HUES6 (cell line): ENCODE results near the gene RPA1.

Experiments
- H3K27ac ChIP-seq: 2 replicates; pipeline ENCODE4 v1.7.0; 2013; ENCODE audit warnings: low read depth, mild to moderate bottlenecking, low read length, inconsistent platforms
- H3K27me3 ChIP-seq: 2 replicates; pipeline ENCODE4 v1.6.1; 2013; ENCODE audit warnings: low read length; ENCODE audit not compliant: control insufficient read depth, insufficient read depth
- H3K36me3 ChIP-seq: 2 replicates; pipeline ENCODE4 v1.6.1; 2013; ENCODE audit warnings: low read length; ENCODE audit not compliant: control insufficient read depth, insufficient read depth
- H3K4me1 ChIP-seq: 2 replicates; pipeline ENCODE4 v1.6.1; 2013; ENCODE audit warnings: low read length; ENCODE audit not compliant: control insufficient read depth, insufficient read depth
- H3K4me3 ChIP-seq: 2 replicates; pipeline ENCODE4 v1.5.1; 2013; ENCODE audit warnings: low read depth, low read length
- H3K9ac ChIP-seq: one replicate; pipeline ENCODE4 v1.6.1; 2013; ENCODE audit warnings: mild to moderate bottlenecking, low read length
- H3K9me3 ChIP-seq: 2 replicates; pipeline ENCODE4 v1.6.1; 2013; ENCODE audit warnings: low read depth, low read length; ENCODE audit not compliant: control insufficient read depth, insufficient read depth

The RPA1 gene

GRCh38 chr17:1931844-1932579 is 102.2 kb downstream of the RPA1 start:
- H3K36me3 ChIP-seq, result no peaks in the 10 kb centered on the region
- H3K4me3 ChIP-seq, result peak overlapping the region; percentile 30
- no peaks in the 10 kb centered on the region for H3K9me3 ChIP-seq
- peaks cover 7% of the 10 kb centered on the region; the same call in 1 of the 2 replicates for H3K4me1 ChIP-seq
- peaks cover 20% of the 10 kb centered on the region for H3K27me3 ChIP-seq
- H3K9ac ChIP-seq, result no peak overlapping the region
- H3K27ac ChIP-seq, result no peak overlapping the region

- no peak overlapping the region for H3K9ac ChIP-seq
- no peaks in the 10 kb centered on the region for H3K36me3 ChIP-seq
- peaks cover 20% of the 10 kb centered on the region for H3K27me3 ChIP-seq
- no peak overlapping the region for H3K27ac ChIP-seq
- no peak overlapping the region for H3K4me3 ChIP-seq
- H3K9me3 ChIP-seq, result no peaks in the 10 kb centered on the region
- H3K4me1 ChIP-seq, result peaks cover 7% of the 10 kb centered on the region; the same call in 1 of the 2 replicates
These were observed 104.3 kb downstream of the RPA1 start for GRCh38 chr17:1933875-1934715.

GRCh38 chr17:1934901-1935300 is 105.1 kb downstream of the RPA1 start:
- Histone ChIP-seq H3K4me3 (no peak overlapping the region), H3K27me3 (peaks cover 16% of the 10 kb centered on the region), H3K4me1 (peaks cover 7% of the 10 kb centered on the region; the same call in 1 of the 2 replicates), H3K36me3 (no peaks in the 10 kb centered on the region), H3K9me3 (no peaks in the 10 kb centered on the region), H3K27ac (no peak overlapping the region), H3K9ac (no peak overlapping the region)

GRCh38 chr17:1936766-1937165 is 107.0 kb downstream of the RPA1 start:
- Histone ChIP-seq H3K9me3 (no peaks in the 10 kb centered on the region), H3K4me1 (peaks cover 7% of the 10 kb centered on the region; the same call in 1 of the 2 replicates), H3K27ac (no peak overlapping the region), H3K9ac (no peak overlapping the region), H3K36me3 (no peaks in the 10 kb centered on the region), H3K4me3 (no peak overlapping the region), H3K27me3 (peaks cover 5% of the 10 kb centered on the region; the same call in 1 of the 2 replicates)

- H3K4me1 ChIP-seq, result no peaks in the 10 kb centered on the region
- H3K4me3 ChIP-seq, result no peak overlapping the region
- no peak overlapping the region for H3K27ac ChIP-seq
These were observed 107.7 kb downstream of the RPA1 start for GRCh38 chr17:1937461-1937860.

GRCh38 chr17:1939981-1940809 is 110.4 kb downstream of the RPA1 start:
- H3K4me1 ChIP-seq, result no peaks in the 10 kb centered on the region
- H3K27me3 ChIP-seq, result no peaks in the 10 kb centered on the region; the same call in 1 of the 2 replicates
- no peak overlapping the region for H3K9ac ChIP-seq
- H3K27ac ChIP-seq, result no peak overlapping the region
- H3K9me3 ChIP-seq, result no peaks in the 10 kb centered on the region
- no peak overlapping the region for H3K4me3 ChIP-seq
- H3K36me3 ChIP-seq, result no peaks in the 10 kb centered on the region

More at GRCh38 chr17:1937461-1937860, 107.7 kb downstream of the RPA1 start:
- Histone ChIP-seq H3K9me3 (no peaks in the 10 kb centered on the region), H3K9ac (no peak overlapping the region), H3K36me3 (no peaks in the 10 kb centered on the region), H3K27me3 (peaks cover 5% of the 10 kb centered on the region; the same call in 1 of the 2 replicates)

GRCh38 chr17:1940810-1941185 is 111.0 kb downstream of the RPA1 start:
- Histone ChIP-seq H3K9me3 (no peaks in the 10 kb centered on the region), H3K4me3 (no peak overlapping the region), H3K27me3 (no peaks in the 10 kb centered on the region; the same call in 1 of the 2 replicates), H3K4me1 (no peaks in the 10 kb centered on the region), H3K36me3 (no peaks in the 10 kb centered on the region), H3K9ac (no peak overlapping the region), H3K27ac (no peak overlapping the region)

GRCh38 chr17:1941272-1942065 is 111.7 kb downstream of the RPA1 start:
- Histone ChIP-seq H3K9me3 (no peaks in the 10 kb centered on the region), H3K27ac (no peak overlapping the region)

GRCh38 chr17:1942066-1942365 is 112.2 kb downstream of the RPA1 start:
- H3K9me3 ChIP-seq, result no peaks in the 10 kb centered on the region
- H3K4me1 ChIP-seq, result no peaks in the 10 kb centered on the region; the same call in 1 of the 2 replicates
- no peak overlapping the region for H3K27ac ChIP-seq
- no peak overlapping the region for H3K4me3 ChIP-seq
- H3K36me3 ChIP-seq, result no peaks in the 10 kb centered on the region
- H3K27me3 ChIP-seq, result no peaks in the 10 kb centered on the region; the same call in 1 of the 2 replicates
- H3K9ac ChIP-seq, result no peak overlapping the region

More at GRCh38 chr17:1941272-1942065, 111.7 kb downstream of the RPA1 start:
- H3K4me3 ChIP-seq, result no peak overlapping the region
- H3K4me1 ChIP-seq, result no peaks in the 10 kb centered on the region
- no peak overlapping the region for H3K9ac ChIP-seq
- H3K27me3 ChIP-seq, result no peaks in the 10 kb centered on the region; the same call in 1 of the 2 replicates
- no peaks in the 10 kb centered on the region for H3K36me3 ChIP-seq
